ENCODE data around the gene SMAD7.
"Not testable (repeated sequence)": the region's sequence is repeated elsewhere in the genome, so short reads cannot be mapped to it uniquely, and the experiment has no call there.

The SMAD7 gene

GRCh38 chr18:48878471-48878870 lies 72.3 kb downstream of the SMAD7 start:
- no peaks in the 10 kb centered on the region for H3K36me3 ChIP-seq (ENCODE audit: insufficient read depth, low read length)
- peaks cover 7% of the 10 kb centered on the region for H3K4me1 ChIP-seq (ENCODE audit: insufficient read depth, low read length)
- H3K9me3 ChIP-seq (ENCODE audit: low read length): no peaks in the 10 kb centered on the region
- H3K4me3 ChIP-seq (ENCODE audit: low read length): no peak overlapping the region
- H3K27me3 ChIP-seq (ENCODE audit: insufficient read depth, low read length): no peaks in the 10 kb centered on the region
- H2AFZ ChIP-seq (ENCODE audit: low read depth, low read length): no peak overlapping the region

- no peak overlapping the region for H2AFZ ChIP-seq (ENCODE audit: low read depth, low read length)
- no peak overlapping the region for H3K4me3 ChIP-seq (ENCODE audit: low read length)
- H3K27me3 ChIP-seq (ENCODE audit: insufficient read depth, low read length): no peaks in the 10 kb centered on the region
- no peaks in the 10 kb centered on the region for H3K36me3 ChIP-seq (ENCODE audit: insufficient read depth, low read length)
- H3K4me1 ChIP-seq (ENCODE audit: insufficient read depth, low read length): peaks cover 7% of the 10 kb centered on the region
- H3K9me3 ChIP-seq (ENCODE audit: low read length): no peaks in the 10 kb centered on the region
Measured at GRCh38 chr18:48877941-48878340, 72.8 kb downstream of the SMAD7 start.

GRCh38 chr18:48876590-48876989 lies 74.2 kb downstream of the SMAD7 start:
- H3K27me3 ChIP-seq (ENCODE audit: insufficient read depth, low read length): no peaks in the 10 kb centered on the region
- no peaks in the 10 kb centered on the region for H3K9me3 ChIP-seq (ENCODE audit: low read length)

GRCh38 chr18:48875942-48876511 lies 74.7 kb downstream of the SMAD7 start:
- Histone ChIP-seq H3K36me3 (ENCODE audit: insufficient read depth, low read length) (no peaks in the 10 kb centered on the region), H3K4me1 (ENCODE audit: insufficient read depth, low read length) (peaks cover 7% of the 10 kb centered on the region), H2AFZ (ENCODE audit: low read depth, low read length) (no peak overlapping the region), H3K9me3 (ENCODE audit: low read length) (no peaks in the 10 kb centered on the region), H3K27me3 (ENCODE audit: insufficient read depth, low read length) (no peaks in the 10 kb centered on the region), H3K4me3 (ENCODE audit: low read length) (no peak overlapping the region)

More at GRCh38 chr18:48876590-48876989, 74.2 kb downstream of the SMAD7 start:
- Histone ChIP-seq H3K4me1 (ENCODE audit: insufficient read depth, low read length) (peaks cover 7% of the 10 kb centered on the region), H3K36me3 (ENCODE audit: insufficient read depth, low read length) (no peaks in the 10 kb centered on the region), H2AFZ (ENCODE audit: low read depth, low read length) (no peak overlapping the region), H3K4me3 (ENCODE audit: low read length) (no peak overlapping the region)

- Histone ChIP-seq H2AFZ (ENCODE audit: low read depth, low read length) (no peak overlapping the region), H3K27me3 (ENCODE audit: insufficient read depth, low read length) (no peaks in the 10 kb centered on the region), H3K36me3 (ENCODE audit: insufficient read depth, low read length) (no peaks in the 10 kb centered on the region), H3K9me3 (ENCODE audit: low read length) (no peaks in the 10 kb centered on the region), H3K4me1 (ENCODE audit: insufficient read depth, low read length) (peaks cover 7% of the 10 kb centered on the region), H3K4me3 (ENCODE audit: low read length) (no peak overlapping the region)
Measured at GRCh38 chr18:48875314-48875941, 75.3 kb downstream of the SMAD7 start.

GRCh38 chr18:48874701-48875162 lies 76.0 kb downstream of the SMAD7 start:
- H3K36me3 ChIP-seq (ENCODE audit: insufficient read depth, low read length): no peaks in the 10 kb centered on the region
- no peak overlapping the region for H2AFZ ChIP-seq (ENCODE audit: low read depth, low read length)
- H3K9me3 ChIP-seq (ENCODE audit: low read length): no peaks in the 10 kb centered on the region
- H3K4me3 ChIP-seq (ENCODE audit: low read length): no peak overlapping the region
- H3K4me1 ChIP-seq (ENCODE audit: insufficient read depth, low read length): peaks cover 7% of the 10 kb centered on the region
- H3K27me3 ChIP-seq (ENCODE audit: insufficient read depth, low read length): no peaks in the 10 kb centered on the region

- Histone ChIP-seq H2AFZ (ENCODE audit: low read depth, low read length) (no peak overlapping the region), H3K4me1 (ENCODE audit: insufficient read depth, low read length) (peaks cover 7% of the 10 kb centered on the region), H3K27me3 (ENCODE audit: insufficient read depth, low read length) (no peaks in the 10 kb centered on the region), H3K36me3 (ENCODE audit: insufficient read depth, low read length) (no peaks in the 10 kb centered on the region), H3K4me3 (ENCODE audit: low read length) (no peak overlapping the region), H3K9me3 (ENCODE audit: low read length) (no peaks in the 10 kb centered on the region)
Measured at GRCh38 chr18:48874233-48874632, 76.5 kb downstream of the SMAD7 start.

GRCh38 chr18:48872234-48873145 lies 78.3 kb downstream of the SMAD7 start:
- Histone ChIP-seq H3K27me3 (ENCODE audit: insufficient read depth, low read length) (no peaks in the 10 kb centered on the region), H2AFZ (ENCODE audit: low read depth, low read length) (no peak overlapping the region), H3K36me3 (ENCODE audit: insufficient read depth, low read length) (no peaks in the 10 kb centered on the region), H3K9me3 (ENCODE audit: low read length) (no peaks in the 10 kb centered on the region), H3K4me3 (ENCODE audit: low read length) (no peak overlapping the region), H3K4me1 (ENCODE audit: insufficient read depth, low read length) (peaks cover 8% of the 10 kb centered on the region)

- H3K27me3 ChIP-seq (ENCODE audit: insufficient read depth, low read length): no peaks in the 10 kb centered on the region
- no peaks in the 10 kb centered on the region for H3K36me3 ChIP-seq (ENCODE audit: insufficient read depth, low read length)
- H3K9me3 ChIP-seq (ENCODE audit: low read length): no peaks in the 10 kb centered on the region
- H2AFZ ChIP-seq (ENCODE audit: low read depth, low read length): no peak overlapping the region
- no peak overlapping the region for H3K4me3 ChIP-seq (ENCODE audit: low read length)
- H3K4me1 ChIP-seq (ENCODE audit: insufficient read depth, low read length): peaks cover 8% of the 10 kb centered on the region
Measured at GRCh38 chr18:48871391-48872166, 79.2 kb downstream of the SMAD7 start.

- H3K4me3 ChIP-seq (ENCODE audit: low read length); H3K27me3 ChIP-seq (ENCODE audit: insufficient read depth, low read length); H3K4me1 ChIP-seq (ENCODE audit: insufficient read depth, low read length); H2AFZ ChIP-seq (ENCODE audit: low read depth, low read length); H3K9me3 ChIP-seq (ENCODE audit: low read length); H3K36me3 ChIP-seq (ENCODE audit: insufficient read depth, low read length): not testable (repeated sequence)
Measured at GRCh38 chr18:48870926-48871325, 79.8 kb downstream of the SMAD7 start.

Measured in neuron (in vitro differentiated cells).